ENCODE data around the gene KRTAP5-7.

DNA sequence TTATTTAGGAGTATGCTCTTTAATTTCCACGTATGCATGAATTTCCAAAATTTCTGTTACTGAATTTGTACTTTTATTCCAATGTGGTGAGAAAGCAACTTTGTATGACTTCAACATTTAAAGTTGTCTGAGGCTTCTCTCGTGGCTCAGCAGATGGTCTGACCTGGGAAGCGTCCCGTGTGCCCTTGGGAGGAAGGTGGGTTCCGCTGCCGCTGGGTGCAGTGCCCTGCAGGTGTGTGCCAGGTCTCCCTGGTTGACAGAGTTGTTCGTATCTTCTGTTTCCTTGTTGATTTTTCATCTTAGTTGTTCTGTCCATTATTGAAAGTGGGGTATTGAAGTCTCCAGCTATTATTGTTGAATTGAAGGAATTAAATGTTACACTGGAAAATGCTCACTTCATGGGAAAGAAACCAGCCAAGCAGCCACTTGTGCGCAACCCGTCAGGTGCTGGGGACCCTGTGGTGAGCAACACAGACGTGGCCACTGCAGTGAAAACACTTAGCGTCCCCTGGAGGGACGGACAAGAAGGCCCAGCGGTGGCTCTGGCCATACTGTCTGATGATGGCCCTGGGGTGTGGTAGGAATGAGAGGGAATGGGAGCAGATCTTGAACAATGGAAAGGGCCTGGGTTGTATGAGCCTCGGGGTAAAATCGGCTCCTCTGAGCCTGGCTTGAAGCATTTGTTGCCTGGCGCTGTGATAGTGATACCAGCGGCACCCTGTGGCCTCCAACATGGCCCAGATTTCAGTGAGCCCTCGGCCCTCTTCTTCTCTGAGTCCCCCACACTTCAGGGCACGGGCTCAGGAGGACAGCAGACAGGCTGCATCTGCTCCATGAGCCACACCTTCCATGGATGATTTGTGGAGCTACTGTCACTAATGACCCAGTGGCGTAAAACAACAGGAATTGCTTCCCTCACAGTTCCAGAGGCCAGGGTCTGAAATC lies 31.5 kb upstream of the KRTAP5-7 start:
- TF ChIP-seq, protein P1, sequence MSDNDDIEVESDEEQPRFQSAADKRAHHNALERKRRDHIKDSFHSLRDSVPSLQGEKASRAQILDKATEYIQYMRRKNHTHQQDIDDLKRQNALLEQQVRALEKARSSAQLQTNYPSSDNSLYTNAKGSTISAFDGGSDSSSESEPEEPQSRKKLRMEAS (IDR thresholded peaks at IDR 0.05; ENCODE audit: insufficient read depth, insufficient read length) = no peak
- TF ChIP-seq POLR2A (IDR thresholded peaks at IDR 0.05; ENCODE audit: low read depth, low read length) (no peak), EZH2 (IDR thresholded peaks at IDR 0.05; ENCODE audit: borderline replicate concordance, low read depth, low read length, severe bottlenecking) (no peak), FOS (IDR thresholded peaks at IDR 0.05; ENCODE audit: borderline replicate concordance, insufficient read depth, low read length) (no peak), JUN (IDR thresholded peaks at IDR 0.05; ENCODE audit: borderline replicate concordance, insufficient read depth, insufficient read length, low read depth) (no peak), POLR2AphosphoS5 (IDR thresholded peaks at IDR 0.05; ENCODE audit: insufficient read depth, low read depth, low read length) (no peak), MYC (IDR thresholded peaks at IDR 0.05; ENCODE audit: low read depth, low read length) (no peak)
- TF ChIP-seq, protein P2, sequence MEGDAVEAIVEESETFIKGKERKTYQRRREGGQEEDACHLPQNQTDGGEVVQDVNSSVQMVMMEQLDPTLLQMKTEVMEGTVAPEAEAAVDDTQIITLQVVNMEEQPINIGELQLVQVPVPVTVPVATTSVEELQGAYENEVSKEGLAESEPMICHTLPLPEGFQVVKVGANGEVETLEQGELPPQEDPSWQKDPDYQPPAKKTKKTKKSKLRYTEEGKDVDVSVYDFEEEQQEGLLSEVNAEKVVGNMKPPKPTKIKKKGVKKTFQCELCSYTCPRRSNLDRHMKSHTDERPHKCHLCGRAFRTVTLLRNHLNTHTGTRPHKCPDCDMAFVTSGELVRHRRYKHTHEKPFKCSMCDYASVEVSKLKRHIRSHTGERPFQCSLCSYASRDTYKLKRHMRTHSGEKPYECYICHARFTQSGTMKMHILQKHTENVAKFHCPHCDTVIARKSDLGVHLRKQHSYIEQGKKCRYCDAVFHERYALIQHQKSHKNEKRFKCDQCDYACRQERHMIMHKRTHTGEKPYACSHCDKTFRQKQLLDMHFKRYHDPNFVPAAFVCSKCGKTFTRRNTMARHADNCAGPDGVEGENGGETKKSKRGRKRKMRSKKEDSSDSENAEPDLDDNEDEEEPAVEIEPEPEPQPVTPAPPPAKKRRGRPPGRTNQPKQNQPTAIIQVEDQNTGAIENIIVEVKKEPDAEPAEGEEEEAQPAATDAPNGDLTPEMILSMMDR (IDR thresholded peaks at IDR 0.05; ENCODE audit: extremely low read depth in 1 of 2, insufficient read depth in 1 of 2, low read depth in 1 of 2, low read length in 2 of 2) = no peak

Data from endothelial cell of umbilical vein (primary cell).